Stimulated activated memory B cell treated with anti-CD40 and anti-IgM and Interleukin-4, amounts not matched to agents 10 μg/mL and 1 μg/mL and 100 μg/mL, for 72 hours (primary cell): ENCODE measurements around the gene PBX3.
A peak's percentile ranks its signal among the peaks of the same experiment; 100 is the strongest.

Source experiments
- ATAC-seq: fragments of 150-1000 bp; cut with Tn5 transposase; 2 replicates; pipeline ENCODE4 v1.10.0; 2021
- H3K27ac Mint-ChIP-seq: one replicate; pipeline ENCODE4 v1.8.0; 2022; ENCODE audit warnings: mild to moderate bottlenecking, mixed read lengths
- H3K27me3 Mint-ChIP-seq: one replicate; pipeline ENCODE4 v1.8.0; 2022; ENCODE audit warnings: mixed read lengths
- H3K36me3 Mint-ChIP-seq: one replicate; pipeline ENCODE4 v1.8.0; 2022; ENCODE audit warnings: mixed read lengths
- H3K4me1 Mint-ChIP-seq: one replicate; pipeline ENCODE4 v1.8.0; 2022; ENCODE audit warnings: mixed read lengths
- H3K4me3 Mint-ChIP-seq: one replicate; pipeline ENCODE4 v1.8.0; 2022; ENCODE audit warnings: mild to moderate bottlenecking, moderate library complexity, mixed read lengths
- H3K9me3 Mint-ChIP-seq: one replicate; pipeline ENCODE4 v1.8.0; 2022; ENCODE audit warnings: mixed read lengths

Gene PBX3

DNA sequence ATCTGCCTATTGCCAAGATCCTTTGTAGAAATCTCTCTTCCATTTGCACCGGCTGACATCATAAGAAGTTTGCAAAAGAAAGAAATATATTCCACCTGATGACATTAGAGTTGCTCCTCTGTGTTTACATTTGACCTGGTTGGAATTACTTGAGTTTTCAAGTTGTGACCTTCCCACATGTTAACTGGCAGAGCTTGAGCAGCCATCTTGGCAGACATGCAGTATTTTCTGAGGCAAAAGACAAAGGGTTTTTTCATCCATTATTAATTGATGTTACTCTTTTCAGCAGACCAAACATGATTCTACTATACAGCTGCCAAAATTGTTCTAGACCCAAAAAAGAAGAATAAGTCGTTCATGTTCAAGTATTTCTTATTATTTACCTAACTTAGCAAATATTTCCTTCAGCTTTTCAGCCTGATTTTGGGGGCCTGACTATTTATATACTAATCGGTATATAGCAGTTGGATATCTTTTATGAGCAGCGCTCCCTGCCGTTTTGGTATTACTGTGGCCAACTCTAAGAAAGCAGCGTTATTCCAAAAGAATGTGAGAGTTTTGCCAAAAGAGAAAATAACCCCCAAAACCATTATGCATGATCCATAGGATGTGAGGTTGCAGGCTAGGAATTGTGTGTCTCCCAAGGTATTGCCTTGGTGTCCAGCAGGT is 212.9 kb downstream of the PBX3 start:
- Mint-ChIP-seq H3K4me3 (no peak overlapping the region), H3K27me3 (no peaks in the 10 kb centered on the region), H3K27ac (no peak overlapping the region), H3K9me3 (no peaks in the 10 kb centered on the region), H3K4me1 (peaks cover 30% of the 10 kb centered on the region), H3K36me3 (peaks cover 62% of the 10 kb centered on the region)
- ATAC-seq: no peak

- Mint-ChIP-seq H3K36me3 (peaks cover 64% of the 10 kb centered on the region), H3K9me3 (no peaks in the 10 kb centered on the region), H3K4me3 (no peak overlapping the region), H3K4me1 (peaks cover 30% of the 10 kb centered on the region), H3K27me3 (no peaks in the 10 kb centered on the region), H3K27ac (no peak overlapping the region)
- ATAC-seq: no peak
Measured at GRCh38 chr9:125960626-125961025, 213.5 kb downstream of the PBX3 start.

GRCh38 chr9:125961072-125961471 is 213.9 kb downstream of the PBX3 start:
- no peak overlapping the region for H3K27ac Mint-ChIP-seq
- H3K4me3 Mint-ChIP-seq: no peak overlapping the region
- no peaks in the 10 kb centered on the region for H3K9me3 Mint-ChIP-seq
- peaks cover 30% of the 10 kb centered on the region for H3K4me1 Mint-ChIP-seq
- no peaks in the 10 kb centered on the region for H3K27me3 Mint-ChIP-seq
- peak; percentile 57 for ATAC-seq
- H3K36me3 Mint-ChIP-seq: peaks cover 67% of the 10 kb centered on the region

DNA sequence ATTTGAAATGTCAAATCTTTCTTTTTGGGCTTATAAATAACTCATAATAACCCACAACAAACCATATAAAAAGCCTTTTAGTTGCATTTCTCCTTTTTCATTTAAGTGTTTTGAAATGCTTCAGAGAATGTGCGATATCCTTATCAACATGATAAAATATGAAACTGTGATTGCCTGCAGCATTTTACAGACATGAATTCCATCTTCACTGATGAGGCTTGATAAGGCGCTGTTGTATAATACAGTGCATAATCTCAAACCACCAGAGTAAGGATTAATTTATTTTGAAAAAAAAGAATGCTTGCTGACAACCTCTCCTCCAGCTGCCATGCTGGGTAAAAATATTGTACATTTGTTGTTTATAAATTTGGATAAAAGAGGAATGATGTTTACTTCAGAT is 216.8 kb downstream of the PBX3 start:
- ATAC-seq: no peak
- no peak overlapping the region for H3K4me3 Mint-ChIP-seq
- no peaks in the 10 kb centered on the region for H3K9me3 Mint-ChIP-seq
- H3K27me3 Mint-ChIP-seq: no peaks in the 10 kb centered on the region
- peaks cover 34% of the 10 kb centered on the region for H3K4me1 Mint-ChIP-seq
- H3K36me3 Mint-ChIP-seq: peaks cover 72% of the 10 kb centered on the region
- peak overlapping the region; percentile 32 for H3K27ac Mint-ChIP-seq

- peaks cover 43% of the 10 kb centered on the region for H3K4me1 Mint-ChIP-seq
- no peaks in the 10 kb centered on the region for H3K27me3 Mint-ChIP-seq
- H3K9me3 Mint-ChIP-seq: no peaks in the 10 kb centered on the region
- no peak for ATAC-seq
- peaks cover 68% of the 10 kb centered on the region for H3K36me3 Mint-ChIP-seq
- H3K4me3 Mint-ChIP-seq: no peak overlapping the region
- H3K27ac Mint-ChIP-seq: no peak overlapping the region
Measured at GRCh38 chr9:125964702-125965225, 217.6 kb downstream of the PBX3 start.

DNA sequence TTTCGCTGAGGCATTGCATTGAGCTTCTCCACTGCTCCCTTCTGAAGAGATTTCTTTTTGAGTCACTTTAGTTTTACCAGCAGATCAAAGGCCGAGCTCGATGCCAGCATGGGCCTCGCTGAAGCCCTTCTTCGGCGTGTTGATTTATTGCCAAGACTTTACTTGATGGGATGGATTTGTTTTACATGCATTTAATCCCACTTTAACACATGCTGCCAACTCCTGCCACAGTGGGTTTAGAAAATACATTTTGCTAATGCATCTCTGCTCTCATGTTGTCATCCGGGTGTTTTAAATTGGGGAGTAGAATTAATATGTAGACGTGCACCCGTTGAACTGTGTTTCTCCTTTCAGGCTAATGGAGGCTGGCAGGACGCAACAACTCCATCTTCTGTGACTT is 218.3 kb downstream of the PBX3 start:
- Mint-ChIP-seq H3K4me1 (peaks cover 48% of the 10 kb centered on the region), H3K27ac (no peak overlapping the region), H3K9me3 (no peaks in the 10 kb centered on the region), H3K27me3 (no peaks in the 10 kb centered on the region), H3K4me3 (no peak overlapping the region), H3K36me3 (peaks cover 67% of the 10 kb centered on the region)
- ATAC-seq: no peak

- Mint-ChIP-seq H3K27ac (no peak overlapping the region), H3K4me3 (no peak overlapping the region), H3K27me3 (no peaks in the 10 kb centered on the region), H3K9me3 (no peaks in the 10 kb centered on the region), H3K4me1 (peaks cover 39% of the 10 kb centered on the region), H3K36me3 (peaks cover 57% of the 10 kb centered on the region)
- ATAC-seq: no peak
Measured at GRCh38 chr9:125966466-125966865, 219.3 kb downstream of the PBX3 start.

DNA sequence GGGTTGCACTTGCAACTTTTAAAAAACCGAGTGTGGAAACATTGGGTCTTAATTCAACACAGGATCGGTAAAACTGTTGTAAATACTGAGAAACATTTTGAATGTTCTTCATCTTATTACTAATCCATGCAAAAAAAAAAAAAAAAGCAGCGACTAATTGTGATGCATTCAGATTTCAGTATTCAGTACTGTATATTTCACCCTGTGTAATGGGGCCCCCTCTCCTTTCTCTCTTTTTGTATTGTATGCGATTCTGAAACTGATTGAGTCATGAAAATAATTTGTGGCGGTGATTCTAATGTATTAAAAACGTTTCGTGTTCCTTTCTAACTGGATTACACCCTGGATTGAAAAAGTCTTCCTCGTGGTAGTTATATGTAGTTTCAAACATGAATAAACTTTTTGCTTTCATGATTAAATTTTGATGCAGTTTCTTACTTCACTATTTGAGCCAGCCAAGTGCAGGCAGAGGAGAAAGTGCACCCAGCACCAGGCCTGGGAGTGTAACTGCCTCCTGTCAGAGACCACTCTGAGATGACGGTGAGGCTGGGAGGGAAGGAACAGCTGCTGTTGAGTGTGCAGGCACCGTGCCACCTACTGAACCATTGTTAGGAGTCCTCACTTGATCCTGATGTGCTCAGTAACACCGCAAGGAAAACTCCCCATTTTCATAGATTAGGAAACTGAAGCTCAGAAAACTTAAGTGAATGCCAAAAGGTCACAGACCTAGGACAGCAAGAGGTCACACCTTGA is 220.0 kb downstream of the PBX3 start:
- Mint-ChIP-seq H3K27me3 (no peaks in the 10 kb centered on the region), H3K36me3 (peaks cover 50% of the 10 kb centered on the region), H3K4me3 (no peak overlapping the region), H3K4me1 (peaks cover 35% of the 10 kb centered on the region), H3K27ac (peak overlapping the region; percentile 25), H3K9me3 (no peaks in the 10 kb centered on the region)
- no peak for ATAC-seq

DNA sequence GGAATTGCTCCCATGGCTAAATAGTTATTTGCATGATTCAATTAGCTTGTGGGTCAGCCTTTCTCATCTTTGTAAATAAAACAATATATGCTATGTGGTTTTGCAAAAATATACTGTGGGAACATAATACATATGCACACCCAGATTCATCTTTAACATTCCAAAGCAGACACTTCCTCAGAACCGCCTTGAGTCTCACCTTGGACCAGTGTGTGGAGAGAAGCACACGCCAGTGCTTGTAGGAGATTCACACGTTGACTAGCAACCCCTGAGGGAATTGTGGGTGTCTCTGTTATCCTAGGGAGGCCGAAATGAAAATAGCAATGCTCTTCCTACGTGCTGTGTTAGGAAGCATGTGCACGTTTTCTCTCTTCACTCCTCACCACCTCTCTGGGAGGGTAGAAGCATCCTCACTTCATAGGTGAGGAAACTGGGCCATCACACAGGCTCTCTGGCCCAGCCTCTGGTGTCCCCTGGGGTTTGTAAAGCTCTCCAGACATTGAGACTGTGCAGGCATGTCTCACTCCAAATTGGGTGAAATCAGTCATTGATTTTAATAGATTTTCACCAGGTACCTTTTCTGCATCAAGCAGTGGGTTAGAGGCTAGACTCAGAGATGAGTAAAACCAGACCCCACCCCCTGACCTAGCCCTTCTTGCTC is 221.7 kb downstream of the PBX3 start:
- Mint-ChIP-seq H3K27ac (peak overlapping the region; percentile 46), H3K4me3 (no peak overlapping the region), H3K27me3 (no peaks in the 10 kb centered on the region), H3K9me3 (no peaks in the 10 kb centered on the region), H3K36me3 (peaks cover 36% of the 10 kb centered on the region), H3K4me1 (peaks cover 26% of the 10 kb centered on the region)
- peak; percentile 44 for ATAC-seq

DNA sequence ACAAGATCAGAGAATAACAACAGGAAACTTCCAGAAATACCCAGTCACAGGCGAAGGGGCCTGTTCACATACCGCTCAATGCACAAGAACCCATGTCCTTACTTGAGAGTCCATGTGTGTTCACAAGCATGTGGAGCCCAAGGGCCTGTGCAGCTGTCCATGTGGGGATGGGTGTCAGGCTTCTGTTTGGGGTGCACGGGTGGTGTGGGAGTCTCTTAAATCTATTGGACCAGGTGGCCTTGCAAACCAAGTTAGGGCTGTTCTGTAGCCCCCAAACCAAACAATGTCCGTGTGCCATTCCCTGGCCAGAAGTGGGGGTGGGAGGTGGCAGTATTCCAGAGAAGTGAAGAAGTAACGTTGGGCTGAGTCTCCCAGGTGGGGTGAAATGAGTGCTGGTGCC is 222.3 kb downstream of the PBX3 start:
- H3K4me1 Mint-ChIP-seq: peaks cover 26% of the 10 kb centered on the region
- peaks cover 4% of the 10 kb centered on the region for H3K9me3 Mint-ChIP-seq
- ATAC-seq: peak; percentile 14
- H3K27me3 Mint-ChIP-seq: no peaks in the 10 kb centered on the region
- H3K4me3 Mint-ChIP-seq: peak overlapping the region; percentile 6
- H3K27ac Mint-ChIP-seq: peak overlapping the region; percentile 46
- H3K36me3 Mint-ChIP-seq: peaks cover 31% of the 10 kb centered on the region

DNA sequence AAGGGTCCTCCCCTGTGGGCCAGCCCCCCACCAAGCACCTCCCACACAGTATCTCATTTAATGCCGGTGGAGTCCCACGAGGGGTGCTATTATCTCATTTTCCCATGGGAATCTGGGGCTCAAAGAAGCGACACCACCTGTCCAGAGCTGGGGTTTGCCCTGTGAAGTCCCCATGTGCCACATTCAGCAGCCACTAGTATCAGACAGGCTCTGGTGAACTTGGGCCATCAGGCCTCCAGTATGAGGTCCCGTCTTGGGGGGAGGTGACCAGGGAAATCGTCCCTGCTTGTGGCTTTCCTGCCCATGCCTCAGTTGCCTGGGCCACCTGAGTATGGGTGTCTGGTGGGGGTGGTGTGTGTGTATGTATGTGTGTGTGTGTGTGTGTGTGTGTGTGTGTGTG is 222.7 kb downstream of the PBX3 start:
- Mint-ChIP-seq H3K27ac (peak overlapping the region; percentile 8), H3K4me3 (no peak overlapping the region), H3K36me3 (peaks cover 27% of the 10 kb centered on the region), H3K4me1 (peaks cover 26% of the 10 kb centered on the region), H3K27me3 (no peaks in the 10 kb centered on the region), H3K9me3 (peaks cover 5% of the 10 kb centered on the region)
- ATAC-seq: peak; percentile 62

GRCh38 chr9:125970340-125970739 is 223.2 kb downstream of the PBX3 start:
- Mint-ChIP-seq H3K27me3 (no peaks in the 10 kb centered on the region), H3K4me1 (peaks cover 26% of the 10 kb centered on the region), H3K4me3 (no peak overlapping the region), H3K9me3 (peaks cover 6% of the 10 kb centered on the region), H3K36me3 (peaks cover 22% of the 10 kb centered on the region), H3K27ac (peak overlapping the region; percentile 8)
- ATAC-seq: no peak

- Mint-ChIP-seq H3K9me3 (peaks cover 6% of the 10 kb centered on the region), H3K4me1 (peaks cover 26% of the 10 kb centered on the region), H3K4me3 (no peak overlapping the region), H3K36me3 (peaks cover 17% of the 10 kb centered on the region), H3K27me3 (no peaks in the 10 kb centered on the region), H3K27ac (no peak overlapping the region)
- no peak for ATAC-seq
Measured at GRCh38 chr9:125971050-125971449, 223.9 kb downstream of the PBX3 start.

DNA sequence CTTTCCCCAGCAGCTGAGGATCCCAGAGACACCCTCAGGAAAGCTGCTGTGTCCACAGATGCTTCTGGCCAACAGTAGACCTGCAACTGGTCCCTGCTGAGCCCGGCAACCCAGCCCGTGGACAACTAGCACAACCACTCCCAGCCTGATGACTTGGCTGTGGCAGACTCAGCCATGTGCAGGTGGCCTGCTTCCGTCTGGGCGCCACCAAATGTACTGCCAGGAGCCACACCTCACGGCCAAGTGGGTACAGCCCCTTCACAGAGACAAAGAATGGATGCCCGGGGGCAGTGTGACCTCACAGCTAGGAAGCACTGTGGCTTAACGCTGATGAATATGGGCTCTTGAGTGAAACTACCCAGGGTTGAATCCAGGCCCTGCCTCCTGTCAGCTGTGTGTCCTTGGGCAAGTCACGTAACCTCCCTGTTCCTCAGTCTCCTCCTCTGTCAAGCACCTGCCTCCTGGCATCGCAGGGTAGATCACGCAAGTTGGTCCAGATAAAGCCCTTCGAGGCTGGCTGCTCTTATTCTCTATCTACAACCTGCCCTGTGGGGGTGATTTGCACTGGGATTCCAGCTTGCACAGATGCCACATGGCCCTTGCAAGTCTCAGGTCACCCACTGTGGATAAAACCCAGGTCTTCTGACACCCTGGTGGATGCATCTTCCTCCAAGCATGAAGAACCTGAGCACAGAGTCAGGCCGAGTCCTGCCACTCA is 225.0 kb downstream of the PBX3 start:
- Mint-ChIP-seq H3K27ac (no peak overlapping the region), H3K27me3 (no peaks in the 10 kb centered on the region), H3K9me3 (peaks cover 12% of the 10 kb centered on the region), H3K4me1 (peaks cover 23% of the 10 kb centered on the region), H3K36me3 (peaks cover 6% of the 10 kb centered on the region), H3K4me3 (no peak overlapping the region)
- ATAC-seq: no peak

DNA sequence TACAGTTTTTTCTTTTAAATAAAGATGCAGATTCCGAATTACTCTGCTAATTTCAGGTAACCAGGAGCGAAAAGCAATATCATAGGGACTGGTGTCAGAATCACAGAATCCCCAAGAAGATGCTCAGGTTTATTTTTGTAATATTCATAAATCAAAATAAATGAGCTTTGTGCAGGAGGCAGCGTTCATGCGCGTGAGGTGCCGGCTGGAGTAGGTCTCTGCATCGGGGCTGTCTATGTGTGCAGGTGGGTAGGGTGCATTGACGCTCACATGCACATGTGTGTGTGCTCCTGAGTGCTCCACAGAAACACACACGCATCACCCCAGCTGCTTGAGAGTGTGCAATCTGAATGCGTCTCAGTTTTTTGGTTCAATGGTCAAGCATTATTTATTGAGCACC is 226.4 kb downstream of the PBX3 start:
- Mint-ChIP-seq H3K36me3 (no peaks in the 10 kb centered on the region), H3K9me3 (peaks cover 12% of the 10 kb centered on the region), H3K27me3 (no peaks in the 10 kb centered on the region), H3K27ac (no peak overlapping the region), H3K4me1 (peaks cover 17% of the 10 kb centered on the region), H3K4me3 (no peak overlapping the region)
- ATAC-seq: no peak
